ENCODE data around the gene NXN.
"Not testable (repeated sequence)": the region's sequence is repeated elsewhere in the genome, so short reads cannot be mapped to it uniquely, and the experiment has no call there.

Gene NXN

GRCh38 chr17:864315-864714 lies 115.3 kb downstream of the NXN start:
- DNase-seq (ENCODE audit: insufficient read length) (no peak), FAIRE-seq (no peak)
- TF ChIP-seq TAF1 (IDR thresholded peaks at IDR 0.05; ENCODE audit: borderline replicate concordance, low read depth, low read length) = no peak
- TF ChIP-seq POLR2A (IDR thresholded peaks at IDR 0.05; ENCODE audit: low read depth, low read length) = no peak
- TF ChIP-seq POLR2AphosphoS5 (IDR thresholded peaks at IDR 0.05; ENCODE audit: low read depth, low read length) = no peak

- TF ChIP-seq TAF1 (IDR thresholded peaks at IDR 0.05; ENCODE audit: borderline replicate concordance, low read depth, low read length) (no peak), POLR2AphosphoS5 (IDR thresholded peaks at IDR 0.05; ENCODE audit: low read depth, low read length) (no peak), POLR2A (IDR thresholded peaks at IDR 0.05; ENCODE audit: low read depth, low read length) (no peak)
- DNase-seq (ENCODE audit: insufficient read length) (no peak), FAIRE-seq (no peak)
These were observed 115.7 kb downstream of the NXN start for GRCh38 chr17:863880-864279.

GRCh38 chr17:862582-862981 lies 117.0 kb downstream of the NXN start:
- DNase-seq (ENCODE audit: insufficient read length) (no peak), FAIRE-seq (no peak)
- no peak for TF ChIP-seq TAF1 (IDR thresholded peaks at IDR 0.05; ENCODE audit: borderline replicate concordance, low read depth, low read length)
- no peak for TF ChIP-seq POLR2A (IDR thresholded peaks at IDR 0.05; ENCODE audit: low read depth, low read length)
- no peak for TF ChIP-seq POLR2AphosphoS5 (IDR thresholded peaks at IDR 0.05; ENCODE audit: low read depth, low read length)

- FAIRE-seq (no peak), DNase-seq (ENCODE audit: insufficient read length) (no peak)
- TF ChIP-seq TAF1 (IDR thresholded peaks at IDR 0.05; ENCODE audit: borderline replicate concordance, low read depth, low read length) (no peak), POLR2AphosphoS5 (IDR thresholded peaks at IDR 0.05; ENCODE audit: low read depth, low read length) (no peak), POLR2A (IDR thresholded peaks at IDR 0.05; ENCODE audit: low read depth, low read length) (no peak)
These were observed 118.2 kb downstream of the NXN start for GRCh38 chr17:861364-861763.

GRCh38 chr17:860805-861204 lies 118.8 kb downstream of the NXN start:
- no peak for FAIRE-seq
- TF ChIP-seq POLR2A (IDR thresholded peaks at IDR 0.05; ENCODE audit: low read depth, low read length) (no peak), TAF1 (IDR thresholded peaks at IDR 0.05; ENCODE audit: borderline replicate concordance, low read depth, low read length) (no peak), POLR2AphosphoS5 (IDR thresholded peaks at IDR 0.05; ENCODE audit: low read depth, low read length) (no peak)
- no peak for DNase-seq (ENCODE audit: insufficient read length)

- DNase-seq (ENCODE audit: insufficient read length) (no peak), FAIRE-seq (no peak)
- TF ChIP-seq TAF1 (IDR thresholded peaks at IDR 0.05; ENCODE audit: borderline replicate concordance, low read depth, low read length) (no peak), POLR2AphosphoS5 (IDR thresholded peaks at IDR 0.05; ENCODE audit: low read depth, low read length) (no peak), POLR2A (IDR thresholded peaks at IDR 0.05; ENCODE audit: low read depth, low read length) (no peak)
These were observed 119.8 kb downstream of the NXN start for GRCh38 chr17:859824-860195.

- no peak for TF ChIP-seq POLR2AphosphoS5 (IDR thresholded peaks at IDR 0.05; ENCODE audit: low read depth, low read length)
- TF ChIP-seq POLR2A (IDR thresholded peaks at IDR 0.05; ENCODE audit: low read depth, low read length) = no peak
- no peak for FAIRE-seq
- no peak for DNase-seq (ENCODE audit: insufficient read length)
These were observed 120.3 kb downstream of the NXN start for GRCh38 chr17:859061-859823.

GRCh38 chr17:856149-856548 lies 123.4 kb downstream of the NXN start:
- DNase-seq (ENCODE audit: insufficient read length) (no peak), FAIRE-seq (no peak)
- no peak for TF ChIP-seq POLR2A (IDR thresholded peaks at IDR 0.05; ENCODE audit: low read depth, low read length)

GRCh38 chr17:855569-855968 lies 124.0 kb downstream of the NXN start:
- no peak for DNase-seq (ENCODE audit: insufficient read length)

GRCh38 chr17:852850-853249 lies 126.7 kb downstream of the NXN start:
- FAIRE-seq; DNase-seq (ENCODE audit: insufficient read length): not testable (repeated sequence)

More at GRCh38 chr17:855569-855968, 124.0 kb downstream of the NXN start:
- TF ChIP-seq POLR2AphosphoS5 (IDR thresholded peaks at IDR 0.05; ENCODE audit: low read depth, low read length) = no peak
- TF ChIP-seq TAF1 (IDR thresholded peaks at IDR 0.05; ENCODE audit: borderline replicate concordance, low read depth, low read length) = no peak
- no peak for TF ChIP-seq POLR2A (IDR thresholded peaks at IDR 0.05; ENCODE audit: low read depth, low read length)
- FAIRE-seq = no peak

GRCh38 chr17:852349-852748 lies 127.2 kb downstream of the NXN start:
- TF ChIP-seq TAF1 (IDR thresholded peaks at IDR 0.05; ENCODE audit: borderline replicate concordance, low read depth, low read length) (no peak), POLR2AphosphoS5 (IDR thresholded peaks at IDR 0.05; ENCODE audit: low read depth, low read length) (no peak), POLR2A (IDR thresholded peaks at IDR 0.05; ENCODE audit: low read depth, low read length) (no peak)
- no peak for DNase-seq (ENCODE audit: insufficient read length)
- no peak for FAIRE-seq

GRCh38 chr17:851924-852323 lies 127.7 kb downstream of the NXN start:
- no peak for DNase-seq (ENCODE audit: insufficient read length)
- FAIRE-seq = no peak
- TF ChIP-seq POLR2A (IDR thresholded peaks at IDR 0.05; ENCODE audit: low read depth, low read length) (no peak), TAF1 (IDR thresholded peaks at IDR 0.05; ENCODE audit: borderline replicate concordance, low read depth, low read length) (no peak), POLR2AphosphoS5 (IDR thresholded peaks at IDR 0.05; ENCODE audit: low read depth, low read length) (no peak)
